ENCODE results near the gene MKI67. TPM values are rescaled to one million over a fixed set of nuclear protein-coding genes. Genes with fewer than 3 reads are reported as not detected.

The MKI67 gene
- total and polyA plus RNA-seq, 4 experiments from 2014 or later: 0.11 to 0.93 (median 0.17) TPM; not detected in 1

DNA sequence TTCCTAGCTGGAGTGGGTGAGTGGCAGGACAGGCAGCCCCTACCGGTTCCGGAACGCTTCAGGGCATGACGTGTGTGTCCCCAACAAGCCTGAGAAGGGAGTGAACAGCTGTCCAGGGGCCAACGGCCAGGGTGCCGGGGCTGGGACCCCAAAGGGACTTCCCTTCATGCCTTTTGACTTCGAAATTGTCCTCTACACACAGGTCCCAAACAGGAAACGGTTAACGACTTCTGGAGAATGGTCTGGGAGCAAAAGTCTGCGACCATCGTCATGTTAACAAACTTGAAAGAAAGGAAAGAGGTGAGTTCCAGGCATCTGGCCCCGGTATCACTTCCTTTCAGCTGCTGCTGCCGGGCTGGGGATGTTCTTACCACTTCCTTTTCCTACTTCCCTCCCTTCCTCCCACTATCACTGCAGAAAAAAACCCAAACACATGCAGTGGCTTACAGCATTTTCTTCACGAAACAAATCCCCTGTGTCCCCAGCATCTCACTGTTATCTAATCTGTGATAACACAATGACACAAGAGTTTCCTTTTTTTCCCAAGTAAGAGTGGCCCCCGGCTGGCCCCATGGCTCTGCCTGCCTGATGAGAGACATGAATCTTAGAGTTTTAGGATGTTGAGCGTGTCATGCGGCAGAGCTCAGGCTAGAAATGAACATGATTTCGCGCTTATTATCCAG lies 63.2 kb downstream of the MKI67 start:
- peaks cover 35 to 68% of the 10 kb centered on the region in 2 donors for H3K36me3 Mint-ChIP-seq
- no peaks in the 10 kb centered on the region for H3K27me3 Mint-ChIP-seq
- intact Hi-C loops (cut with micrococcal nuclease): loop anchor here (1.0 kb wide), 1 partner anchor 16 kb away; no protein-coding TSS in a partner anchor
- no peaks in the 10 kb centered on the region for H3K9me3 ChIP-seq (ENCODE audit: control insufficient read depth in 1 of 2, low read length in 2 of 2)
- H3K27me3 ChIP-seq (ENCODE audit: insufficient read depth, low read length): no peaks in the 10 kb centered on the region
- H3K27ac ChIP-seq (ENCODE audit: low read depth, low read length): peak overlapping the region; percentile 67
- no peaks in the 10 kb centered on the region for H3K9me3 Mint-ChIP-seq
- CTCF ChIA-PET (ENCODE audit: partially characterized antibody): interaction anchor here (0.6 to 19.7 kb wide), 11 partner anchors 9 to 648 kb away, joined by 3 to 509 read pairs (median 7); partner anchors contain the start of gene PTPRE
- peak overlapping the region; percentile 71 to 92 (median 83) for H3K4me3 Mint-ChIP-seq
- H3K36me3 ChIP-seq (ENCODE audit: insufficient read depth, low read length): peaks cover 18% of the 10 kb centered on the region
- H3K4me1 ChIP-seq (ENCODE audit: insufficient read depth, low read length): peaks cover 53% of the 10 kb centered on the region
- H3K27ac Mint-ChIP-seq: peak overlapping the region; percentile 83 to 95 (median 92)
- DNase-seq: peak; percentile 70 to 82 (median 74)
- POLR2A ChIA-PET (ENCODE audit: partially characterized antibody): interaction anchor here (0.9 to 7.0 kb wide), 8 partner anchors 11 to 118 kb away, joined by 3 to 169 read pairs (median 8); no protein-coding TSS in a partner anchor
- H3K4me3 ChIP-seq (ENCODE audit: low read length in 2 of 2): peak overlapping the region; percentile 31 to 54
- peaks cover 57 to 86% (median 73%) of the 10 kb centered on the region in 4 donors for H3K4me1 Mint-ChIP-seq

DNA sequence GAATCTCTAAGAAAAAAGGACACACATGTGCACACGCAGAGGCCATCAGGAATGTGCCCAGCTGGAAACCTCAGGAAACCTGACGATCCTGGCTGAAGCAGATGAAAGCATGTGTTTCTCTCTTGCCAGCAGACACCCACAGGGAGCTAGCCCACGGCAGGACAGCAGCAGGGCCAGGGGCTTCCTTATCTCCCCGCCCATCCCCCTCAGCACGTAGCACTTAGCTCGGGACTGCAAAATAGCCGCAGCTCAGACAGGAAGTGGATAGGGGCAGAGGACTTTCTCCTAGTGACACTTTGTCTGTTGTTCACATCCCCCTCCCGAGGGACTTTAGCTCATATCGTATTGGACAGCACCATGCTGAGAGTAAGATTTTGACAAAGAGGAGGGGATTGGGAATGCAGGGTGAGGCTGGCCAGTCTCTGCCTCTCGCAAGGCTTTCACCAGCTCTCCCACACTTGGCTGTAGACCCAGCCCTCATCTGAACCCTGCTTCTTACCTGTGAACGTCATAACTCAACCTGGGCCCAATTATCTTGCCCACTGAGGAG lies 63.8 kb downstream of the MKI67 start:
- Mint-ChIP-seq H3K4me3 (peak overlapping the region; percentile 71 to 92 (median 83)), H3K36me3 (peaks cover 35 to 70% of the 10 kb centered on the region in 2 donors)
- DNase-seq: no peak

DNA sequence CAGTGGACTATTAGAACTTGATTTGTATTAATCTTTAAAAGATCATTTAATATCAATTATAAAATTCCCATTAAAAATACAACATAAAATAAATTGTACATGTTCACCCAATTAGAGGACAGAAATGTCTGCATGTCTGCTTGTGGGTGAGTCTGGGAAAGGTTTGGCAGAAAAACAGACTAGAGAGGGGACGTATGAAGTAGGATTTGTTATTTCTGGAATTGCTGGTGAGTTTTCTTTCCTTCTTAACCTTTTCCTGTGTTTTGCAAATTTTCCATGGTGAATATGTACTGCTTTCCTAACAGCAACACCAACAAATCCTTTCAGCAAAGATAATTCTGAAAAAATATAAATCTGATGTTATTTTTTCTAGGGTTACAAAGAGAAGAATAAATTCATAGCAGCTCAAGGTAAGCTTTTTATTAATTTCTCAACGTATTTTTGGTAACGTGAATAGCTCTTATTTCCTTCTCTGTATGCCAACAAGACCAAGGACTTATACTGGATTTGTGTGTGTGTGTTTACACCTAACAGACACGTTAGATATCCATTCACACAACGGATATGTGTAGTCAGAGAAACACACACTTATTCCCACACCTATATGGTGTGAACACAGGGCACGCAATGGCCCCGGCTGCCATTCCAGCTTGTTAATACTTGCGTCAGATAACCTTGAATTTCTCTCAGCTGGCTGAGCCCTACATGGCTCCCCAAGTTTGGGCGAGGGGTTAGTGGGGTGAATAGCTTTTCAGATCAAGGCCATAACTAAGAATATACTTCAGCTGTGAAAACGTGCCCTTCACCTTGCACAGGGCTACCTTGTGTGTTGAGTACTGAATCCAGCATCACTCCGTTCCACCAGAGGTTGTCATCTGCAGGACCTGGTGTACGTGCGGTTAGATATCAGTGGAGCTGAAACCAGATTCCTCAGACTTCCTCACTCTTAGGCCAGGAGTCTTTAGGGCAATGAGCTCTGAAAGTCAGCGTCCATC lies 64.6 kb downstream of the MKI67 start:
- Mint-ChIP-seq H3K27ac (peak overlapping the region; percentile 83 to 95 (median 92)), H3K4me1 (peaks cover 49 to 82% (median 65%) of the 10 kb centered on the region in 4 donors), H3K9me3 (no peaks in the 10 kb centered on the region), H3K27me3 (no peaks in the 10 kb centered on the region), H3K4me3 (peak overlapping the region; percentile 71 to 92 (median 83)), H3K36me3 (peaks cover 29 to 63% of the 10 kb centered on the region in 2 donors)
- DNase-seq: no peak
- Histone ChIP-seq H3K27me3 (ENCODE audit: insufficient read depth, low read length) (no peaks in the 10 kb centered on the region), H3K27ac (ENCODE audit: low read depth, low read length) (peak overlapping the region; percentile 67), H3K4me3 (ENCODE audit: low read length in 2 of 2) (peak overlapping the region in 1 of 2 donors; percentile 54), H3K9me3 (ENCODE audit: control insufficient read depth in 1 of 2, low read length in 2 of 2) (no peaks in the 10 kb centered on the region), H3K4me1 (ENCODE audit: insufficient read depth, low read length) (peaks cover 48% of the 10 kb centered on the region), H3K36me3 (ENCODE audit: insufficient read depth, low read length) (peaks cover 15% of the 10 kb centered on the region)
- ChIA-PET CTCF (ENCODE audit: partially characterized antibody) (interaction anchor here (1.0 to 19.7 kb wide), 7 partner anchors 11 to 155 kb away, joined by 3 to 509 read pairs (median 8); partner anchors contain the start of gene PTPRE), POLR2A (ENCODE audit: partially characterized antibody) (interaction anchor here (0.9 to 7.0 kb wide), 5 partner anchors 10 to 126 kb away, joined by 4 to 169 read pairs (median 25); no protein-coding TSS in a partner anchor)
- intact Hi-C loops (cut with micrococcal nuclease): no loop called here

More for the DNA sequence above, 63.8 kb downstream of the MKI67 start:
- CTCF ChIA-PET (ENCODE audit: partially characterized antibody): interaction anchor here (0.6 to 19.7 kb wide), 9 partner anchors 10 to 647 kb away, joined by 3 to 509 read pairs (median 7); partner anchors contain the start of gene PTPRE
- Histone ChIP-seq H3K27me3 (ENCODE audit: insufficient read depth, low read length) (no peaks in the 10 kb centered on the region), H3K9me3 (ENCODE audit: control insufficient read depth in 1 of 2, low read length in 2 of 2) (no peaks in the 10 kb centered on the region), H3K36me3 (ENCODE audit: insufficient read depth, low read length) (peaks cover 19% of the 10 kb centered on the region), H3K4me1 (ENCODE audit: insufficient read depth, low read length) (peaks cover 53% of the 10 kb centered on the region), H3K27ac (ENCODE audit: low read depth, low read length) (peak overlapping the region; percentile 67), H3K4me3 (ENCODE audit: low read length in 2 of 2) (peak overlapping the region in 1 of 2 donors; percentile 54)
- Mint-ChIP-seq H3K27me3 (no peaks in the 10 kb centered on the region), H3K9me3 (no peaks in the 10 kb centered on the region), H3K4me1 (peaks cover 57 to 89% (median 73%) of the 10 kb centered on the region in 4 donors), H3K27ac (peak overlapping the region; percentile 83 to 95 (median 92))
- intact Hi-C loops (cut with micrococcal nuclease): no loop called here
- POLR2A ChIA-PET (ENCODE audit: partially characterized antibody): interaction anchor here (0.9 to 7.0 kb wide), 6 partner anchors 11 to 125 kb away, joined by 4 to 169 read pairs (median 16); no protein-coding TSS in a partner anchor

DNA sequence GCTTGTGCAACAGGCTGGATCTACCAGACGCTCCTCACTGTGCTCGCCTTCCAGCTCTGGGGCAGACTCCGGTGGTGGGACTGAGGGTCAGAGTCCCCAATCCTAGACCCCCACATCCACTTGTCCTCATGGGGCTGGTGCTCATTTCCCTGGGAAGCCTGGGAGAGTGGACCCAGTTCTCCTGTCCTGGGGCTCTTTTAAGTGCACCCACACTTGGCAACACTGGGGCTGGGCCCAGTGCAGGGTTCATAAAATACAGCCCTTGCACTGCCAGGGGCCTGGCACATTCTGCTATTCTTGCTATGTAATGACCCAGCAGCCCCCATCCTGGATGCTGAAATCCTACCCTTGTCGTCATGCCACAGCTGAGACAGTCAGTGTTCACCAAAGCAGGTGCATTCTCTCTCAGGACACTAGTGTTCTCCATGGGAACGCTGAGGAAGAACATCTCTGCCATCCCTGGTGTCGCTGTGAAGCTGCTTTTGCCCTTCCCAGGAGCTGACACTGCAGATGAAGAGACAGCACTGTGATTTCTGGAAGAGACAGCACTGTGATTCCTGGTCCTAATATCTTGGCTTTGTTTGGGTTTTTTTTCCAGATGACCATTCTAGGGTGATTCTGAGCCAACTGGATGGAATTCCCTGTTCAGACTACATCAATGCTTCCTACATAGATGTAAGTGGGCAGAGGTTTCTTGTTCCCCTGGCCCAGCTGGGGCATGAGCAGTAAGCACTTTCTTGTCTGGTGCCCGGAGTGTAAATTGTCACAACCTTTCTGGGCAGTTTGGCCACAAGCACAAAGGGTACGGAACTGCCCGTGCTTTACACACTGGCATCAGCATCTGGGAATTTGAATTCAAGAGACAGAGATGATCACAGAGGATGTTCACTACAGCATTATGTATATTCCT lies 65.6 kb downstream of the MKI67 start:
- no peak for DNase-seq
- H3K4me1 Mint-ChIP-seq: peaks cover 43 to 75% (median 56%) of the 10 kb centered on the region in 4 donors
- H3K4me3 Mint-ChIP-seq: peak overlapping the region in 1 of 8 donors; percentile 33
- no peak overlapping the region for H3K4me3 ChIP-seq (ENCODE audit: low read length in 2 of 2)
- intact Hi-C loops (cut with micrococcal nuclease): no loop called here
- peaks cover 20% of the 10 kb centered on the region for H3K36me3 ChIP-seq (ENCODE audit: insufficient read depth, low read length)
- H3K9me3 Mint-ChIP-seq: no peaks in the 10 kb centered on the region
- H3K9me3 ChIP-seq (ENCODE audit: control insufficient read depth in 1 of 2, low read length in 2 of 2): no peaks in the 10 kb centered on the region
- POLR2A ChIA-PET (ENCODE audit: partially characterized antibody): interaction anchor here (1.5 to 3.5 kb wide), 2 partner anchors 9 to 127 kb away, joined by 4 to 25 read pairs; no protein-coding TSS in a partner anchor
- peaks cover 38% of the 10 kb centered on the region for H3K4me1 ChIP-seq (ENCODE audit: insufficient read depth, low read length)
- peak overlapping the region; percentile 11 for H3K27ac ChIP-seq (ENCODE audit: low read depth, low read length)
- H3K36me3 Mint-ChIP-seq: peaks cover 26 to 63% of the 10 kb centered on the region in 2 donors
- CTCF ChIA-PET (ENCODE audit: partially characterized antibody): interaction anchor here (1.0 to 19.7 kb wide), 4 partner anchors 10 to 27 kb away, joined by 3 to 509 read pairs (median 36); no protein-coding TSS in a partner anchor
- H3K27me3 ChIP-seq (ENCODE audit: insufficient read depth, low read length): no peaks in the 10 kb centered on the region
- H3K27me3 Mint-ChIP-seq: no peaks in the 10 kb centered on the region
- H3K27ac Mint-ChIP-seq: peak overlapping the region in 6 of 7 donors; percentile 1 to 96 (median 70)

DNA sequence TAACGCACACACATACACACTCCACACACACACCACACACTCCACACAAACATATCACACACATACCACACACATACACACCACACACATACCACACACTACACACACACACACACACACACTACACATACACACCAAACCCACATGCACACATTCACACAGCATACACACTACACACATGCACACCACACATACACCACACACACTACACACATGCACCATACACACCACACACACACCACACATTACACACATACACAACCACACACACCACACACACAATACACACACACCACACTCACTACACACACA lies 66.3 kb downstream of the MKI67 start:
- Mint-ChIP-seq H3K36me3 (peaks cover 28 to 64% of the 10 kb centered on the region in 2 donors), H3K27me3 (no peaks in the 10 kb centered on the region), H3K4me1 (peaks cover 36 to 71% (median 52%) of the 10 kb centered on the region in 4 donors), H3K9me3 (no peaks in the 10 kb centered on the region), H3K4me3 (peak overlapping the region in 1 of 8 donors; percentile 36), H3K27ac (peak overlapping the region; percentile 2 to 96 (median 54))
- H3K4me1 ChIP-seq (ENCODE audit: insufficient read depth, low read length): peaks cover 31% of the 10 kb centered on the region
- H3K27ac ChIP-seq (ENCODE audit: low read depth, low read length): no peak overlapping the region
- H3K36me3 ChIP-seq (ENCODE audit: insufficient read depth, low read length): peaks cover 27% of the 10 kb centered on the region
- intact Hi-C loops (cut with micrococcal nuclease): no loop called here
- ChIA-PET CTCF (ENCODE audit: partially characterized antibody) (interaction anchor here (3.5 to 19.7 kb wide), 2 partner anchors 10 to 26 kb away, joined by 27 to 509 read pairs; no protein-coding TSS in a partner anchor), POLR2A (ENCODE audit: partially characterized antibody) (no interaction called here)
- no peaks in the 10 kb centered on the region for H3K9me3 ChIP-seq (ENCODE audit: control insufficient read depth in 1 of 2, low read length in 2 of 2)
- H3K27me3 ChIP-seq (ENCODE audit: insufficient read depth, low read length): no peaks in the 10 kb centered on the region
- no peak for DNase-seq
- no peak overlapping the region for H3K4me3 ChIP-seq (ENCODE audit: low read length in 2 of 2)

All from CD4-positive, alpha-beta memory T cell (primary cell).